22Rv1 (cell line): ENCODE measurements around the gene MDH2.

Experiments
- ZFX ChIP-seq: fragments of 450-650 bp; IDR thresholded peaks from 2 replicates; pipeline ENCODE4 v1.6.1; 2017; ENCODE audit warnings: antibody characterized with exemption, borderline replicate concordance
- TF ChIP-seq, protein P1 (sequence below): fragments of 450-650 bp; IDR thresholded peaks from 2 replicates; pipeline ENCODE4 v1.5.1; 2017; ENCODE audit warnings: mild to moderate bottlenecking

- TF ChIP-seq, protein P1, sequence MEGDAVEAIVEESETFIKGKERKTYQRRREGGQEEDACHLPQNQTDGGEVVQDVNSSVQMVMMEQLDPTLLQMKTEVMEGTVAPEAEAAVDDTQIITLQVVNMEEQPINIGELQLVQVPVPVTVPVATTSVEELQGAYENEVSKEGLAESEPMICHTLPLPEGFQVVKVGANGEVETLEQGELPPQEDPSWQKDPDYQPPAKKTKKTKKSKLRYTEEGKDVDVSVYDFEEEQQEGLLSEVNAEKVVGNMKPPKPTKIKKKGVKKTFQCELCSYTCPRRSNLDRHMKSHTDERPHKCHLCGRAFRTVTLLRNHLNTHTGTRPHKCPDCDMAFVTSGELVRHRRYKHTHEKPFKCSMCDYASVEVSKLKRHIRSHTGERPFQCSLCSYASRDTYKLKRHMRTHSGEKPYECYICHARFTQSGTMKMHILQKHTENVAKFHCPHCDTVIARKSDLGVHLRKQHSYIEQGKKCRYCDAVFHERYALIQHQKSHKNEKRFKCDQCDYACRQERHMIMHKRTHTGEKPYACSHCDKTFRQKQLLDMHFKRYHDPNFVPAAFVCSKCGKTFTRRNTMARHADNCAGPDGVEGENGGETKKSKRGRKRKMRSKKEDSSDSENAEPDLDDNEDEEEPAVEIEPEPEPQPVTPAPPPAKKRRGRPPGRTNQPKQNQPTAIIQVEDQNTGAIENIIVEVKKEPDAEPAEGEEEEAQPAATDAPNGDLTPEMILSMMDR, result no peak
- TF ChIP-seq ZFX, result no peak
Observed at GRCh38 chr7:76051840-76052239, 3.9 kb downstream of the MDH2 start.
